Measurements from ENCODE around the gene PPFIA1. TPM values are rescaled to one million over a fixed set of nuclear protein-coding genes. Genes with fewer than 3 reads are reported as not detected.

Gene PPFIA1
- total RNA-seq, 1 experiment from 2014 or later = 24.3 TPM

DNA sequence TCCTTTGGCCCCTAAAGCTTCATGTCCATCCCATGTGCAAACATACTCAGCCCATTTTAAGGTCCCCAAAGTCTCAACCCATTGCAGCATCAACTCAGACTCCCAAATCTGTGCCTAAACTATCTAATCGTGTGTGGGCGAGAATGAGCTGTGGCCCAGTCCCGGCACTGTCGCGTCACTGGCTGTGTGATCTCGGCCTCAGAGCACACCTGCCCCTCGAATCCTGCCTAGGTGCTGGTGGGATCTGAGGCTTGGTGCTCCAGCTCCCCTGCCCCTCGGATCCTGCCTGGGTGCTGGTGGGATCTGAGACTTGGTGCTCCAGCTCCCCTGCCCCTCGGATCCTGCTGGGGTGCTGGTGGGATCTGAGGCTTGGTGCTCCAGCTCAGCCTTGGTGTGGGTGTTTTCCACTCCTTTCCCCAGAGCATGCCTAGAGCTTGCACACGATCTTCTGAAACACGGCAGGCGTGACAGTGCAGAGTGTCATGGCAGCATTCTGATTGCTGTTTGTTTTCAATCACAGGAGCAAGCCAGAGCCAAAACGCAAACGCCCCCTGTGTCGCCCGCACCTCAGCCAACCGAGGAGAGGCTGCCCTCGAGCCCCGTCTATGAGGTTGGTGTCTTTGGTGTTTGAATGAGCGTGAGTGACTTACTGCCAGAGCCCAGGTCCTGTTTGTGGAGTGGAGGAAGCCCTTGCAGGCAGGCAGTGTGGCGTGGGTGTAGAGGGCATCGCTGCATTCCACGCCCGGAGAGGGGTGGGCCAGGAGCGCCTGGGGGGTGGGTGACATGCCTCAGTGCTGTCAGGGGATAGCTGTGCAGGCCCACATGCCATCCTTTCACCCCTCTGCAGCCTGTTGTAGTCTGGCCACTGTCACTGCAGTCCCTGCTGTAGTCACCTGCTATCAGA lies 160.4 kb downstream of the PPFIA1 start:
- no peak for DNase-seq (ENCODE audit: low read depth)

DNA sequence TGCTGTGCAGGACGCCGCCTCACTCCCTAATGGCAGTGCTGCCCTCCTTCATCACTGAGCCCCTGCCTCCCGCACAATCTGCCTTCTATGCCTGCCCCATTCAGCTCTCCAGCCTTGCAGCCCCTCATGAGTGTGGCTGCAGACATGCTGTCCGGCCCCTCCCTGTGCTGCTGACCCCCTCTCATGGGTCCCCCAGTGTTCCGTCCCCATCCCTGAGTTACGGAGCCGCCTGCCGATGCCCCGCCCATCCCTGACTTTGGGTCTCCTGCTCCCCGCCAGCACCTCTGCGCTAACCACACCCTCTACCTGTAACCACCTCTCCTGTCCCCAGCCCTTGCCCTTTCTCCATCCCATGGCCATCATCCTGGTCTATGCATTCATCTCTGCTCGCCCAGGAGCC lies 161.1 kb downstream of the PPFIA1 start:
- DNase-seq (ENCODE audit: low read depth) = no peak

DNA sequence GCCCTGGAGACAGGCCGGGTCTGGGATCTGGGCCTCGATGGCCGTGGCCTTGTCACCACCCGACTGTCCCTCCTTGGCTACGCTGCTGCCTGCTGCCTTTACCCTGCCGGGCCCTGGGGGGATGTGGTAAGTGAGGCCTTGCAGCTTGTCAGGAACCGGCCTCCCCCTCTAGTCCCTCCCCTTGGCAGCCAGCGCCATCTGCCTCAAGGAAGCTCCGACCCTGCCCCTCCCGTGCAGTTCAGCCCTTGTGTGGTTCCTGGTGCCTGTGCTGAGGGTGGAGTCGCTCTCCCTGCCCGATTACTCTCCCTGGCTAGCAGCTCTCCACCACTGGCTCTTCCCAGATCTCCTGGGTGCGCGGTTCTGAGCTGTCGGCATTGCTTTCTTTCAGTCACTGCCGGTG lies 161.6 kb downstream of the PPFIA1 start:
- no peak for DNase-seq (ENCODE audit: low read depth)

DNA sequence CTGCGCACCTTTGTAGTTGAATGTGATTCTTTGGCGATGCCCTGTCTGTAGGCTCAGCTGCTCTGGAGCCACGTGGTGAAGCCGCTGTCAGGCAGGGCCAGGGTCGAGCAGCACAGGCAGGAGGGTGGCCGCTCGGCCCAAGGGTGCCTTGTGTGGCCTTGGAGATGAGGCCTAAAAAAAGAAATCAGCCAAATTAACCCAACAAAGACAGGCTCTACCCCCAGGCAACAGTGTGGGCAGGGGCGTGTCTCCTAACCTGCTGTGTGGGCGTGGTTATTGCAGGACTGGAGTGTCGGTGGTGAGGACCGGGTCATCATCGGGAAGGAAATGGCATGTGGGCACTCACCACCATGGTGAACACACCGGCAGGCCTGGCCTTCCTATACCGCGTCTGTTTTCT lies 162.1 kb downstream of the PPFIA1 start:
- no peak for DNase-seq (ENCODE audit: low read depth)

DNA sequence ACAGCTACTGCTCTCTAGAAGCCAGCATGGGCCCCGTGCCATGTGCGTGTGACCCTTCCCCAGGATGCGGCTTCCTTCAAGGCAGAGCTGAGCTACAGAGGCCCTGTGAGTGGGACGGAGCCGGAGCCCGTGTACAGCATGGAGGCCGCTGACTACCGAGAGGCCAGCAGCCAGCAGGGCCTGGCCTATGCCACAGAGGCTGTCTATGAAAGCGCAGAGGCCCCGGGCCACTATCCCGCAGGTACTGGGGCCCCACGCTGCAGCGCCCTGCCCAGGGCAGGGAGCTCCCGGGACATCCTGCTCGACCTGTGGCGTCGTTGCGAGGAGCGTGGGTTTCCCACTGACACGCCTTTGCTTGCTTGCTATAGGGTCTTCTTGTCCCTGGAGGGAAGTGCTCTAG lies 162.5 kb downstream of the PPFIA1 start:
- no peak for DNase-seq (ENCODE audit: low read depth)

DNA sequence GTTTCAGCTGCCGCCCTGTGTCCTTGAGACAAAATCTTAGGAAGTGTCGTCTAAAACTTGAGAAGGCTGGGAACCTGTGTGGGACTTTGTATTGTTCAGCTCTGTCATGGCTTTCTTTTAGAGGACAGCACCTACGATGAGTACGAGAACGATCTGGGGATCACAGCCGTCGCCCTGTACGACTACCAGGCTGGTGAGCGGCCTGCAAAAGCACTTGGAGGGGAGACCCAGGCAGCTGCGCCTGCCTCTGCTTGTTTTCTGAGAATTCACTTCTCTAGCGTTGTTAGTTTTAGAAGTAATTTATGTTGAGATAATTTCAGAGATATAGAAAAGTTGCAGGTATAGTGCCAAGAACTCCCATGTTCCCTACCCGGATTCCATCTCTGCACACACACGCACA lies 163.0 kb downstream of the PPFIA1 start:
- DNase-seq (ENCODE audit: low read depth) = no peak

Other genes with a start within 250 kb of the PPFIA1 start
- 0.86 and 6.0 TPM in 2 replicates for gene ANO1, start 192.4 kb upstream of the PPFIA1 start, total RNA-seq (2014; rRNA removed; shearing (Covaris generic))
- gene FADD, start 67.4 kb upstream of the PPFIA1 start, total RNA-seq (2014; rRNA removed; shearing (Covaris generic)) = 59.3 and 63.1 TPM in 2 replicates
- gene CTTN, start 127.8 kb downstream of the PPFIA1 start, total RNA-seq (2014; rRNA removed; shearing (Covaris generic)) = 136 TPM in 2 replicates